Activated CD4-positive, CD25-positive, alpha-beta regulatory T cell treated with anti-CD3 and anti-CD28 coated beads, Interleukin-2, amount 50 U/mL, for 24 hours (primary cell): ENCODE data around the gene TOMM22.
A peak's percentile ranks its signal among the peaks of the same experiment; 100 is the strongest.

Source experiments
- ATAC-seq, 2 donors: fragments of 150-1000 bp; cut with Tn5 transposase; one replicate each; pipeline ENCODE4 v1.10.0; 2021; ENCODE audit warnings: mild to moderate bottlenecking in 1 of 2, moderate library complexity in 1 of 2

The TOMM22 gene

DNA sequence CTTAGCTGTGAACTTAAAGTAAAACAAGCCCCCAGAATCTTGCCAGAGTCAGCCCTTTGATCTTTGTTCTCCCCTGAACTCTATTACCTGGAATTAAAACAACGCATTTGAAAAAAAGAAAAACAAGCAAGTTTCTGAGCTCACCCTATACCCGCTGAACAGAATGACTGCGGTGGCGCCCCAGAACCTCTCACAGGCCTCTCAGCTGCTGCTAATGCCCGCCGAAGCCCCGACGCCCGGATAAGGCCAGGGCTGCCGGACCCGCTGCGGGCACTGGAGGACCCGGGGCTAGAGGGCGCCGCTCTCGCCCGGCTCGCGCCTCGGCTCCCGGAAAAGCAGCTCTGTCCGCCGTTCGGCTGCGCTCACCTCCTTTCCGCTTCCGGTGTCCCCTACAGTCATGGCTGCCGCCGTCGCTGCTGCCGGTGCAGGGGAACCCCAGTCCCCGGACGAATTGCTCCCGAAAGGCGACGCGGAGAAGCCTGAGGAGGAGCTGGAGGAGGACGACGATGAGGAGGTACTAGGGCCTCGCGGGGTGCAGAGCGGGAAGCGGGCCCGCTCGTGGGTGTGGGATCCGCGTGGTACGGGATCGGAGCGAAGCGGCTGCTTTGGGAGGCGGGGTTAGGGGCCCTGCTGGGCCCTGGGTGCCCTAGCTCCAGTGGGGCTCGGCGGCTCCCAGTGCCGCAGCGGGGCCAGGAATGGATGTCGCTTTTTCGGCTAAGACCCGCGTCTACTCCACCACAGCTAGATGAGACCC is at the start of gene TOMM22:
TOMM22 (plus strand) TSS at position 376 of the 754 bp plus-strand sequence; CDS start at position 398, 22 bp downstream.
- ATAC-seq = peak; percentile 97 to 98

GRCh38 chr22:38632528-38632927 is 49.2 kb upstream of the TOMM22 start:
- ATAC-seq = no peak

DNA sequence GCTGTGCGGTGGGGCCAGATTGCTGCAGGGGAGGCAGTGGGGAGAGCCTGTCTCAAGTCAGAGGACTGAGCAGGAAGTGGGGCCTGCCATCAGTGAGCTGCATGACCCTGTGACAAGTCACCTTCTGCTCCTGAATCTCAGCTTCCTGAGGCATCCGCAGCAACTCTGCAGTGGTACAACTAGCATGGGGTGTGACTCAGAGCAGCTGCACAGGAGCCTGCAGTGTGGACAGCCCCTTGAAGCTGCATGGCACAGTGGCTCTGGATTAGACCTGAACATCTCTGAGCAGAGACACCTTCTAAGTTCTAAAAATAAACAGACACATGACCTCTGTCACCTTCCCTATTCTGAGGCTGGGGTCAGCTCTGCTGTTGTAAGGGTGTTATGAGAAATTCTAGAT is 43.5 kb upstream of the TOMM22 start:
- no peak for ATAC-seq

GRCh38 chr22:38638728-38639127 is 43.0 kb upstream of the TOMM22 start:
- ATAC-seq = no peak

GRCh38 chr22:38641476-38642040 is 40.2 kb upstream of the TOMM22 start:
- ATAC-seq = no peak

GRCh38 chr22:38644245-38644644 is 37.5 kb upstream of the TOMM22 start:
- ATAC-seq = peak; percentile 25 to 33

DNA sequence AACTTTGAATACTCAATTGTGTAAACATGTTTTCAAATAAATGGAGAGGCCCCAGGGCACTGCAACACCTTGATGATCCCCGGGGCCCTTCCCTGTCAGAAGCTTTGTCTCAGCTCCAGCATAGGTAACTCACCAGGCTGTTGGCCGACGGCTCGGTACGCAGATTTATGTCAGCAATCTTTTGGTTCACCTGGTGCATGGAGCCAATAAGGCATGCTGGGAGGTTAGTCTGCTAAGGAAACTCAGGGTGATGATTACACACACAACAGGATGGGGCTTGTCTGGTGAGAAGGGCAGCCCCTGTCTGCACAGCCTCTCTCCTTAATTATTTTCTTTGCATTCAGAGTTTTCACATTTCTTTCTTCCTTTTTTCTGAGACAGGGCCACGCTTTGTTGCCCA is 36.3 kb upstream of the TOMM22 start:
- ATAC-seq = no peak

GRCh38 chr22:38649841-38650522 is 31.8 kb upstream of the TOMM22 start:
- no peak for ATAC-seq

DNA sequence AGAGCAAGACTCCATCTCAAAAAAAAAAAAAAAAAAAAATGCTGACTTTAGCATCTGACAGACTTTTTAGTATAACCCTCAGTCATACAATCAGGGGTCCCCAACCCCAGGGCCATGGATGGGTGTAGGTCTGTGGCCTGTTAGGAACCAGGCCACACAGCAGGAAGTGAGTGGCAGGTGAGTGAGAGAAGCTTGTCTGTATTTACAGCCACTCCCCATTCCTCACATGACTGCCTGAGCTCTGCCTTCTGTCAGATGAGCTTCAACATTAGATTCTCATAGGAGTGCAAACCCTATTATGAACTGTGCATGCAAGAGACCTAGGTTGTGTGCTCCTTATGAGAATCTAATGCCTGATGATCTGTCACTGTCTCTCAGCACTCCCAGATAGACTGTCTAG is 28.9 kb upstream of the TOMM22 start:
- ATAC-seq = no peak

GRCh38 chr22:38653741-38654140 is 28.0 kb upstream of the TOMM22 start:
- ATAC-seq = no peak

GRCh38 chr22:38655519-38656255 is 26.1 kb upstream of the TOMM22 start:
- ATAC-seq = no peak

DNA sequence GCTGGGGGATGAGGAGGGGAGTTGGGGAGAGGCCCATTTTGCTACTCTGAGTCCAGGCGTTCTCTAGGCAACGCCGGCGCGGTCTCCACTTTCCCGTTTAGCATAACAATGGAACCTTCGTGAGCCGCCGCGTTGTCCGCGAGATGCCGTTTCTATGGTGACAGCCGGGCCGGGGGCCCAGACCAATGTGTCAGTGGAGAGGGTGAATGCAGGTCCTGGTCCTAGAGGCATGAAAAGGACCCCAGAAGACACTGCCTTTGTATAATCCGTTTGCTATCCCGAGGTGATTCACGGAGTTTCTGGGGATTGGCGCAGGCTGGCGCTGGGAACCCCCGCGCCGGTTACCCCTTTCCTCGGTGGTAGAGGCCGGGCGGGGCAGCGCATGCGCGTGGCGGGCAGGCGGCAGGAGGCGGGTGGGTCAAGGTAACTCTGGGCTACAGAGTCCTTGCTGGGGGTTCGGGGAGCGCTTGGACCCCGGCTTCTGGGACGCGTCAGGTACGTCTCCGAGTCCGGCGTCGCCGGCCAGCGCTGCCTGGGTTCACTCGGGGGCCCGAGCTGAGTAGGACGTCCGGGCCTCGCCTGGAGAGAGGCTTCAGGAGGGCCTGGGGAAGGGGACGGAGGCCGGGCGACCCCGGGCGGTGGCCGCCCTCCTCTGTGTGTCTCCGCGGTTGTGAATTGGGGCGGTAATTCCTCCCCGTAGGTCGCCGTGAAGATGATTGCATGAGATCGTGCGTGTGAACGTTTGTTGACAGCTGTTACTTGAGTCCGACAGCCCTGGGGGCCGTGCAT is 25.3 kb upstream of the TOMM22 start, which contains the start of the genes CBY1 and FAM227A:
CBY1 (plus strand) TSS at position 383 of the 789 bp plus-strand sequence. CDS start 11,417 bp downstream, outside the sequence.
FAM227A (minus strand) TSS at position 137 of the 789 bp plus-strand sequence. CDS start 6,224 bp downstream, outside the sequence.
- ATAC-seq = peak; percentile 83 to 84

DNA sequence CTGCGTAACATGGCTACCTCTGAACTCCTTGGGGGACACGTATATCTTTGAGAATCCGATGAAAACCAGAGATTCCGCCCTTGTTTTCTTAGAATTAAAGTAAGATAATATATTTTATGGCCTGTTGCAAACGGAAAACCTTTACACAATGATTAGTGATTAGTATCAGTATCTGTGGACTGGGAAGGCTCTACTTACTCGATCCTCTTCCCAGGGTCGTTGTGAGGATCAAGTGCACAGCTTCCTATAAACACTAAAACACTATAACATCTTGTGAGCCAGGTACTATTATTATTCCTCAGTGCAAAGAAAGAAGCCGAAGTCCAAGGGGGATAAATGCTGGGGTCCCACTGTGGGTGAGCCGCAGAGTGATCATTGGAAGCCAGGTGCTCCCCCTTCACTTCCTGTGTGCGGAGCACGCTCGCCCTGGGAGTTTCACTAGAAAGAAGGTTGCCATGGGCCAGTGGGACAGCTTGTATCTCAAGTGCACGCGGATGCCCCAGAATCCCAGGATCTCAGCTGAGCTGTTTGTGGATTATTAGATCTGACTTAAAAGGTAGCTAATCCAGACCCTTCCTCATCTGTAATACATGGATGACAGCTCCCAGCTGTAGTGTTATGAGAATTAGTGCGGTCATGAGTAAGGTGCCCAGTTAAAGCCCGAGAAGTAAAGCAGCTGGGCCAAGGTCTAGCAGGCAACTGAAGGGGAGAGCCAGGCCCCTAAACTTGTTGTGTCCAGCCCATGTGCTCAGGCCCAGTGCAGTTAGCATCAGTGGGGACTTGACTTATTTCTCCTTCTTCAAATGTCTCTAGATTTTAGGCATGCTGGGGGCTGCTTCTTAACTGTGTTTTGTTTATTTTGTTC is 24.5 kb upstream of the TOMM22 start:
- ATAC-seq = peak; percentile 30 to 33

DNA sequence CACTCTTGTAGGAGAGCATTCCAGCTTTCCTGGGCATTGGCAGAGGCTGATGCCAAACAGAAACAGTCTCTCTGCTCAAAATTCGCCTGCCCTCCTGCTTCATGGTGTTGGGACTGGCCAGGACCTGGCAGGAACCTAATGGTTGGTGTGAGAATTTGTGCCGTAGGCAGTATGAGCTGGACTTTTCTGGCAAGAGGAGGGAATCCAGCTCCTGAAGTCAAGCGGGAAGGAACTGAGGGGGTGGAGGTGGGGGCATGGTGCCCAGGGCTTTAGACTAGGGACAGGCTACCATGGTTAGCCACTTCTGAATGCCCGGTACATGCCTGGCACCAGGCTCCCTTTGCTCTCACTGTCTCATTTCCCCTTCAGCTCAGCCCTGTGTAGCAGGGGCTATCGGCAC is 6.9 kb upstream of the TOMM22 start:
- no peak for ATAC-seq

DNA sequence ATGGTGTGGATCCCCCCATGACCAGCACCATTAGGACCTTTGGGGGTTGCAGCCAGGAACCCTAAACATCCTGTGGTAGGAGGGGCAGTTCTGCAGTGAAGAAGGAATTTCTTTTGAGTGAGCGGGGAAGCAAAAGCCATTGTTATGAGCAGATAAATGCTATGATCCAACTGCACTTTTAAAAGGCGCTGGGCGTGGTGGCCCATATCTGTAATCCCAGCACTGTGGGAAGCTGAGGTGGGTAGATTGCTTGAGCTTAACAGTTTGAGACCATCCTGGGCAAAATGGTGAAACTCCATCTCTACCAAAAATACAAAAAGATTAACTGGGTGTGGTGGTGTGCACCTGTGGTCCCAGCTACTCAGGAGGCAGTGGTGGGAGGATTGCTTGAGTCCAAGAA is 5.9 kb upstream of the TOMM22 start:
- no peak for ATAC-seq

GRCh38 chr22:38684895-38685294 is 3.1 kb downstream of the TOMM22 start:
- no peak for ATAC-seq

DNA sequence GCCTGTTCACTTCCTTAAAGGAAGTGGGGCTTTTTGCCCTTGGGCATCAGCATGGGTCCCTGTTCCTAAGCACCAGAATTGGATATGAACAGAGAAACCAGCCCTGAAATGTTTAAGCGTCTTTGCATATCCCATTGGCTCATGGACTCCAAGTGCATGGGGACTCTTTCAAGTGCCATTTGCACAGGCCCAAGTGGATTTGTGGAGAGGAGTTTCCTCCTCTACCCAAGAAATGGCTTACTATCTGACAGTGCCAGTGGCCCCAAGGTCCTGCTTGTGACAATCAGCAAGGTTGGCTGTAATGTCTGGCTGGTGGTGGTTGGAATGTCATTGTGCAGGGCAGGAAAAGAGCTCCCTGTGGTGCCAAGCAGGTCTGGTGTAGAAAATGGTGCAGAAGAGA is 4.0 kb downstream of the TOMM22 start:
- ATAC-seq = no peak

GRCh38 chr22:38689651-38690050 is 7.9 kb downstream of the TOMM22 start:
- no peak for ATAC-seq

DNA sequence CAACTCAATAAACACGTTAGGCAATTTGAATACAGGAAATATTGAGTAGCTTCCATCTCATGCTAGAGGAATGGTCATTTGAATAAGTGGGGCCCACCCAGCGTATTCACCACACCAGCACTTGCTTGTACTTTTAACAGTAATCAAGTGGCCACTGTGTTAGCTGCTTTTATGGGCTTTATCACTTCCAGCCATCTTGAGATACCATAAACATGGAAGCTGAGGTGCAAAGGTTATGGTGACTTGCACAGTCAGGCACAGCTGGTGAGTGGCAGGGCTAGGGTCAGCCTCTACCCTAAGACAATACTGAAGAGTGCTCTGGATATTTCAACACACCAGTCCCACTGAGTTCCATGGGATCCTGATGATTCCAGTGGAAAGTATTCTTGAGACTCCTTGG is 12.3 kb downstream of the TOMM22 start:
- no peak for ATAC-seq

DNA sequence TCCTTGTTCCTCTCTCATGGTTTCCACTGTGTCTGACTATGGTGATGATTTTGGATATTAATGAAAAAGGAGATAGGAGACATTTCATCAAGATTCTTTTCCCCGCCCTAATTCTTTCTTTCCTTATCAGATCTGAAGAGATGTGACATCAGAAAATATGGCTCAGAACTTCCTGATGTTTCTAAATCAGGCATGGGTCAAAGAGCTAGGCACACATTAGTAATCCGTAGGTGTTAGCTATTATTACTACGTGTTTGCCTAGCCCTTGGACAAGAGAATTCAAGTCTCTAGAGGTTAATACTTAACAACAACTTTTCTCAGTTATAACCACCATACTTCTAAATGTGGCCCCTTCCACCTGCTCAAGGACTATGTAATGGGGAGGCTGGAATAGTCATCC is 13.2 kb downstream of the TOMM22 start:
- ATAC-seq = peak in 1 of 2 donors; percentile 6
